GM12891 (cell line): ENCODE data around the gene COL5A3.

Source experiments
- DNase-seq: peaks from one replicate; pipeline ENCODE4 v3.0.0; 2011; ENCODE audit warnings: low spot score; ENCODE audit not compliant: insufficient read length
- FAIRE-seq: peaks from 2 replicates; lab custom pipeline; 2011; peaks lifted over from hg19 to GRCh38; lab: Jason Lieb, UNC
- PAX5 ChIP-seq: IDR thresholded peaks from 2 replicates; pipeline ENCODE4 v1.6.1; 2011; ENCODE audit warnings: low read length, moderate library complexity, mild to moderate bottlenecking; ENCODE audit not compliant: insufficient read depth, severe bottlenecking
- POLR2A ChIP-seq: IDR thresholded peaks from 2 replicates; pipeline ENCODE4 v1.6.1; 2011; ENCODE audit warnings: low read depth, low read length, control low read depth
- POLR2AphosphoS5 ChIP-seq: IDR thresholded peaks from 2 replicates; pipeline ENCODE4 v1.6.1; 2011; ENCODE audit warnings: low read depth, low read length, control low read depth
- POU2F2 ChIP-seq: IDR thresholded peaks from 2 replicates; pipeline ENCODE4 v1.6.1; 2011; ENCODE audit warnings: low read depth, mild to moderate bottlenecking, control low read depth, low read length, moderate library complexity
- SPI1 ChIP-seq: IDR thresholded peaks from 2 replicates; pipeline ENCODE4 v1.6.1; 2011; ENCODE audit warnings: low read depth, low read length, control low read depth
- TAF1 ChIP-seq: IDR thresholded peaks from 2 replicates; pipeline ENCODE4 v1.6.1; 2011; ENCODE audit warnings: low read depth, low read length, control low read depth

Gene COL5A3

GRCh38 chr19:9941671-9942070, 68.6 kb downstream of the COL5A3 start:
- DNase-seq (no peak), FAIRE-seq (no peak)
- no peak for TF ChIP-seq PAX5

GRCh38 chr19:9941231-9941630, 69.1 kb downstream of the COL5A3 start:
- no peak for DNase-seq
- FAIRE-seq = no peak
- no peak for TF ChIP-seq POU2F2

- no peak for FAIRE-seq
- TF ChIP-seq SPI1 = no peak
- no peak for TF ChIP-seq POLR2AphosphoS5
- no peak for TF ChIP-seq TAF1
- TF ChIP-seq POU2F2 = no peak
- no peak for TF ChIP-seq PAX5
- no peak for TF ChIP-seq POLR2A
- no peak for DNase-seq
Observed at GRCh38 chr19:9940778-9941177, 69.5 kb downstream of the COL5A3 start.

- TF ChIP-seq POU2F2 (no peak), POLR2A (no peak), SPI1 (no peak), TAF1 (no peak), PAX5 (no peak), POLR2AphosphoS5 (no peak)
- no peak for DNase-seq
- no peak for FAIRE-seq
Observed at GRCh38 chr19:9939301-9939913, 70.9 kb downstream of the COL5A3 start.

- FAIRE-seq (no peak), DNase-seq (no peak)
- peak; percentile 58; the same call in 1 of the 2 replicates for TF ChIP-seq POU2F2
- no peak for TF ChIP-seq POLR2AphosphoS5
Observed at GRCh38 chr19:9937001-9937411, 73.3 kb downstream of the COL5A3 start.

- no peak for DNase-seq
- no peak for FAIRE-seq
- no peak for TF ChIP-seq POU2F2
- TF ChIP-seq PAX5 = no peak
- TF ChIP-seq POLR2AphosphoS5 = no peak
Observed at GRCh38 chr19:9936326-9937000, 73.8 kb downstream of the COL5A3 start, which contains the start of gene OLFM2. TSS of gene OLFM2 (minus strand) at chr19:9936515. CDS start at chr19:9936366, 149 bp downstream.

- DNase-seq (no peak), FAIRE-seq (peak; percentile 13)
- TF ChIP-seq PAX5 (no peak), POLR2AphosphoS5 (no peak), POU2F2 (no peak), TAF1 (no peak), POLR2A (no peak), SPI1 (no peak)
Observed at GRCh38 chr19:9935506-9936325, 74.6 kb downstream of the COL5A3 start.

GRCh38 chr19:9934132-9934950, 76.0 kb downstream of the COL5A3 start:
- FAIRE-seq = peak; percentile 96

GRCh38 chr19:9932835-9933234, 77.5 kb downstream of the COL5A3 start:
- DNase-seq = no peak
- TF ChIP-seq PAX5 = no peak
- no peak for FAIRE-seq

More at GRCh38 chr19:9934132-9934950, 76.0 kb downstream of the COL5A3 start:
- no peak for TF ChIP-seq POU2F2
- TF ChIP-seq POLR2AphosphoS5 = no peak
- TF ChIP-seq SPI1 = no peak
- no peak for TF ChIP-seq TAF1
- TF ChIP-seq PAX5 = no peak
- no peak for TF ChIP-seq POLR2A
- DNase-seq = no peak

- FAIRE-seq (no peak), DNase-seq (no peak)
- TF ChIP-seq PAX5 = no peak
- no peak for TF ChIP-seq POLR2AphosphoS5
- TF ChIP-seq SPI1 = no peak
- TF ChIP-seq POU2F2 = no peak
- TF ChIP-seq TAF1 = no peak
- no peak for TF ChIP-seq POLR2A
Observed at GRCh38 chr19:9931629-9932028, 78.7 kb downstream of the COL5A3 start.
